H1 (cell line): ENCODE data around the gene CLMP. TPM values are rescaled to one million over a fixed set of nuclear protein-coding genes. Genes with fewer than 3 reads are reported as not detected.

Experiments
- JUN ChIP-seq: IDR thresholded peaks from 2 replicates; pipeline ENCODE4 v1.6.1; 2011; ENCODE audit warnings: low read depth, mild to moderate bottlenecking, improper control_type of control experiment, low read length
- USF2 ChIP-seq: IDR thresholded peaks from 2 replicates; pipeline ENCODE4 v1.6.1; 2011; ENCODE audit warnings: low read length, improper control_type of control experiment
- polyA plus RNA-seq, 7 experiments: library from polyadenylated mRNA; depleted of rRNA in 3 of 7; stranded (reverse) in 5 of 7; unstranded in 2 of 7; fragments of >200 nt in 5 of 7; fragments of 200-250 nt in 2 of 7; gene quantifications; 1 replicate in 5 of 7; 2 replicates in 1 of 7; 4 replicates in 1 of 7; pipeline versions ENCODE4 v1.2.1 to v1.2.3, GENCODE V29; 2011 to 2013; ENCODE audit warnings: missing spikeins in 2 of 7, mixed read lengths in 2 of 7
- total RNA-seq: library from RNA; stranded (reverse); fragmentation: NEBNext Ultra II Directional; extraction: Animal tissue kit (Norgen Biotek cat#: 25700); gene quantifications from 2 replicates; pipeline ENCODE4 v1.2.1, GENCODE V29; 2021

The CLMP gene
- total and polyA plus RNA-seq, 2 of the 8 experiments (the other 6 are each of a cell fraction or from before 2014, with no cell fraction given), result 9.9 to 24.1 TPM

- TF ChIP-seq USF2 (no peak), JUN (no peak)
Observed at GRCh38 chr11:123148965-123149364, 46.1 kb downstream of the CLMP start (continued).
